ENCODE results near the gene PRKAA2.

PRKAA2 gene

DNA sequence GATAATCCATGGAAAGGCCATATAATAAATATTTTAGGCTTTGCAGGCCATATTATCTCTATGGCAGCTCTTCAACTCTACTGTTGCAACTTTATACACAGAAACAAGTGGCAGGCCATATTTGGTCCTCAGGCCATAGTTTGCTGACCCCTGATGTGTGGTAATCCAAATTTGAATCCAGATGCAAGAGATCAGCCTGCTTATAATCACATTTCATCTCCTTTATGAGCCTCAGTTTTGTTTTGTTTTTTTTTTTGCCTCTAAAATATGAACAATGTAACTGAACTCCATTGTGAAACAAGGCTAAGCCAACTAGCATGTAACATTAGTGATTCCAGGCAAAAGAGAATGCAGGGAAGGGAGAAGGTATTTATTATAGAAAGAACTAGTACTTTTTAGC lies 81.6 kb downstream of the PRKAA2 start:
- no peak for DNase-seq

DNA sequence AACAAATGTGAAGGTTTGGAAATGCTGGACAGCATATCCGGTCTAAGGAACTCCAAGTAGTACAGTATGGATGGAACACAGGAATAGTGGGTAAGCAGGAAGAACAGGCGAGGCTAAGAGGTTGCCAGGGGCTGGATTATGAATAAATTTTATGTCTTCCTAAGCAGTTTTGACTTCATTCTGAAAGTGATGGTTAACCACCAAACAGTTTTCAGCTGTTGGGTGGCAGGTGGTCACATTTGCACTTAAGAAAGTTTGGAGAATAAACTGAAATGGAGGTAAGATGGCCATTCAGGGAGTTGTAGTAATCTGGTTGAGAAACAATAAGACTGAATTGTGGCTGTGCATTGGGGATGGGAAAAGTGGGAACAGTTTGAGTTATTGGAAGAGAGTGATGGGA lies 83.8 kb downstream of the PRKAA2 start:
- no peak for DNase-seq

DNA sequence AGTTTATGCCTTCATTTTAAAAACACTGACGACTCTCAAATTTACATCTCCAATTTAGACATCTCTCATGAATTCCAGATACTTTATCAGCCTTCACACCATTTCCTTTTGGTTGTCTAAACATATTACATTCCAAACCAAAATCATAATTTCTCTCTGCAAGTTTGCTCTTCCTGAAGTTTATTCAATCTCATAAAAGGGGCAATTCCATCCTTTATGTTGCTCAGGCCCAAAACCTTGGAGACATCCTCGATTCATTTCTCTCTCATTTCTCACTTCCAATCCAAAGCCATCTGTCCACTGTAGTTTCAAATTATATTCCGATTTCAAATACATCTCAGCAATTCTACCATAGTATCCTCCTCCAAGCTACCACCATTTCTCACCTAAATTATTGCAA lies 100.1 kb downstream of the PRKAA2 start:
- no peak for DNase-seq

DNA sequence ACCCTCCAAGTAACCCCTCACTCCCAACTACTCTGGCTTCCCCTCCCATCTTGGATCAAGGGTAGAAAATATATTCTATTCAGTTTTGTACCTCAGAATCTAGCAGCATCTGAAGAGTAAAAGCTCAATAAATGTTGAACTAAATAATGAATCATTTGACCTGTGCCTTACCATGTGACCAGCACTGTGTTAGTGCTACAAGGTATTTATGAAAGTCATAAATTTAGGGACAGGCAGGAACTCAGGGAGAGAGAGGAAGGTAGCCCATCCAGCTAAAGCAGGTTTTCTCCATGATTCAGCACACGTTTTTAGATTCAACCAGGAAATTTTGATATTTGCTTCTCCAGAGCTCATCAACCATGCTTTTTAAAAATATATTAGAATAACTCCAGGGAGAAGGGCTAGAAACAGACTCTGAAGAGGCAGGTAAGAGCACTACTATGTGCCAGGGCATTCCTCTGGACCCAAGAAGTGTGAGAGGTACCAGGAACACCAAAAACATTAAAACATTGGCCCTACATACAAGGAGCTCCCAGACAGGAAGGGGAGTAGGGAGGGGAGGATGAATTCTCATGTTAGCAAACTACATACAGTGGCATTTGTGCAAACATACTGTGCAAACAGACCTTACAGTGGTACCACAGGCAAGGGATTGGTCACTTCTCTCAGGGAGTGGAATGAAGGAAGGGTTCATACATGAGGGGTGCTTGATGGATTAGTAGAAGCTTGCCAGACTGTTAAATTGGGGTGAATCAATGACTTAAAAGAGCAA lies 109.8 kb downstream of the PRKAA2 start:
- no peak for DNase-seq

DNA sequence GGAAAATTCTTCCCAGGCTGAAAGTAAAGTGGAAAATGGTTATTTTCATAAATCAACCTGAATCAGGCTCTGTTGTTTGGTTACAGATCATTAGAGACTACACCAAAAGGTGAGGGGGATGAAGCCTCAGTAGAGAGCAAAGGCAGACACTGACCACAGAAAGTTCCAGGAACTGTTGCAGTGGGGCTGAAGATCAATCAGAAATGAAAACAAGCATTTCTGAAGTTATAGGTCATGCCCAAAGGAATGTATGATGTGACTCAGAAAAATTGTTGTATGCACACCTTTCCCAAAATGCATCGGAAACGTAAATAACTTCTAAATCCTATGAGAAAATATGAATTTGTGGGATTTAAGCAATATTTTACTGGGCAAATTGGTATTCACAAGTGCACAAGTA lies 110.8 kb downstream of the PRKAA2 start:
- no peak for DNase-seq

DNA sequence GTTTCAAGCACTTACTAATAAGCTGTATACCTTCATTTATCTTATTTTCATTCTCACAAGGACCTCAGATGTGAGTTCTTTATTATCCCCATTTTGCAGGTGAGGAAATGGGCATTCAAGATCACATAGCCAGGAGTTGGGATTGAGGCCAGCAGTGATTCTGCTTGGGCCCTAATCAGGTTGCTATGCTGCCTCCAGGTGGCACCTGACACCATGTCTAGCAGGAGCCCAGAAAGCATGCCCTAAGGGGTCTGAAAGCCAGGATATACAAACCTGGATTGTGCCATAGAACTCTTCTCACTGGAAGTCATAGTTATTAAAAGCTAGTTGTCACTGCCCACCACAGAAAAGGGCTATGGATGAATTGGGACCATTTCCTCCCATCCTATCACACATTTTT lies 113.0 kb downstream of the PRKAA2 start:
- DNase-seq = no peak

DNA sequence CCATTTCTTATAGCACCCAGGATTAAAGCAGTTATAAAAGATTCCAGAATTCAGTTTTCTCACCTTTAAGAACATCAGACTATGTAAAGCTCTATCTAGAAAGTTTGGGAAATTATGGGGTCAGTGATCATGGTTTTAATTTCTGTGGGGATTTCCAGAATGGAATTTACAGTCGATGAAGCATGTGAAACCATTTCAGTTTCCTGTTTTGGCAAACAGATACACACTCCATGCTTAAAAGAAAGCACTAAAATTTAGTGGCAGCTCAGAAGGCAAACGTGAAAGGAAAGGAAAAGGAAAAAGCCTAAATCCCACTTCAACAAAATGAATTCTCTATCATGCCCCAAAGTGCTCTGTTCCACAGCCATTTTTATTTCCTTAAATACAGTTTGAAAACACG lies 113.7 kb downstream of the PRKAA2 start:
- DNase-seq = no peak

Measured in stimulated activated CD4-positive, alpha-beta T cell treated with anti-CD3 and anti-CD28 coated beads, Interleukin-15, amount 100 ng/mL, for 24 hours (primary cell).